Right atrium auricular region (tissue), 2 donors: ENCODE results near the gene ARSK. TPM values are rescaled to one million over a fixed set of nuclear protein-coding genes. Genes with fewer than 3 reads are reported as not detected.

Source experiments
- DNase-seq: peaks from one replicate; pipeline ENCODE4 v3.0.0-alpha.2; 2019; ENCODE audit warnings: low spot score
- H3K27ac ChIP-seq, 2 donors: fragments of 200-600 bp; sonication (generic); 1 replicate in 1 of 2; 2 replicates in 1 of 2; pipeline ENCODE4 v1.5.1; 2016 to 2019
- H3K27me3 ChIP-seq, 2 donors: fragments of 200-600 bp; sonication (generic); one replicate each; pipeline versions ENCODE4 v1.5.1 to v1.6.0; 2017 to 2019
- H3K36me3 ChIP-seq: fragments of 200-600 bp; sonication (generic); one replicate; pipeline ENCODE4 v1.5.1; 2016
- H3K4me1 ChIP-seq, 2 donors: fragments of 200-600 bp; sonication (generic); one replicate each; pipeline versions ENCODE4 v1.5.1 to v1.6.0; 2017 to 2019
- H3K4me3 ChIP-seq, 2 donors: fragments of 200-600 bp; sonication (generic); 1 replicate in 1 of 2; 2 replicates in 1 of 2; pipeline ENCODE4 v1.5.1; 2017 to 2019; ENCODE audit warnings: mild to moderate bottlenecking in 1 of 2, moderate library complexity in 1 of 2
- H3K9me3 ChIP-seq, 2 donors: fragments of 200-600 bp; sonication (generic); one replicate each; pipeline ENCODE4 v1.5.1; 2019
- total RNA-seq, 2 donors: library from RNA; depleted of rRNA; stranded (reverse); fragments of >200 nt; gene quantifications; one replicate each; pipeline ENCODE4 v1.1.0, GENCODE V29; 2016
- TF ChIP-seq, protein P1 (sequence below), 2 donors: fragments of 200-600 bp; sonication (generic); IDR thresholded peaks; one replicate each; pipeline ENCODE4 v1.5.1; 2019; ENCODE audit warnings: antibody characterized with exemption in 2 of 2

ARSK gene
- total RNA-seq, 2 donors from 2014 or later: 3.7 to 6.0 TPM

DNA sequence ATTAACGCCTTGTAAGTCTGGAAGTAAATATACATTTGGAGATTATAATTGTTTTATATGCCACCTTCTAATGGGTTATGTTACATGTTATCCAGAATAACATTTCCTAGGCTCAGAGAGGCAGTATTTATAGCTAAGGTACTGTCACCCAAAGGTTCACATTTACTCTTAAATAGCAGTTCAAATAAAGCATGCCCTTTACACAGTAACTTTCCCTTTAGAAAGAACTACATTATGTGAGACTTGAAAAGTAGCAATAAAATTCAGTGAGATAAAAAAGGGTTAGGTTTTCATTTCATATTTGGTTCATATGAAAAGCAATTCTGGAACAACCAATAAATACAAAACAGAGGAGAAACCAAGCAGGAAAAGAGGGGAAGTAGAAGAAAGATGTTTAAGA, 35.2 kb upstream of the ARSK start:
- H3K4me1 ChIP-seq: no peaks in the 10 kb centered on the region
- TF ChIP-seq, protein P1, sequence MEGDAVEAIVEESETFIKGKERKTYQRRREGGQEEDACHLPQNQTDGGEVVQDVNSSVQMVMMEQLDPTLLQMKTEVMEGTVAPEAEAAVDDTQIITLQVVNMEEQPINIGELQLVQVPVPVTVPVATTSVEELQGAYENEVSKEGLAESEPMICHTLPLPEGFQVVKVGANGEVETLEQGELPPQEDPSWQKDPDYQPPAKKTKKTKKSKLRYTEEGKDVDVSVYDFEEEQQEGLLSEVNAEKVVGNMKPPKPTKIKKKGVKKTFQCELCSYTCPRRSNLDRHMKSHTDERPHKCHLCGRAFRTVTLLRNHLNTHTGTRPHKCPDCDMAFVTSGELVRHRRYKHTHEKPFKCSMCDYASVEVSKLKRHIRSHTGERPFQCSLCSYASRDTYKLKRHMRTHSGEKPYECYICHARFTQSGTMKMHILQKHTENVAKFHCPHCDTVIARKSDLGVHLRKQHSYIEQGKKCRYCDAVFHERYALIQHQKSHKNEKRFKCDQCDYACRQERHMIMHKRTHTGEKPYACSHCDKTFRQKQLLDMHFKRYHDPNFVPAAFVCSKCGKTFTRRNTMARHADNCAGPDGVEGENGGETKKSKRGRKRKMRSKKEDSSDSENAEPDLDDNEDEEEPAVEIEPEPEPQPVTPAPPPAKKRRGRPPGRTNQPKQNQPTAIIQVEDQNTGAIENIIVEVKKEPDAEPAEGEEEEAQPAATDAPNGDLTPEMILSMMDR (IDR thresholded peaks at IDR 0.05): no peak
- peaks cover 77% of the 10 kb centered on the region for H3K36me3 ChIP-seq

DNA sequence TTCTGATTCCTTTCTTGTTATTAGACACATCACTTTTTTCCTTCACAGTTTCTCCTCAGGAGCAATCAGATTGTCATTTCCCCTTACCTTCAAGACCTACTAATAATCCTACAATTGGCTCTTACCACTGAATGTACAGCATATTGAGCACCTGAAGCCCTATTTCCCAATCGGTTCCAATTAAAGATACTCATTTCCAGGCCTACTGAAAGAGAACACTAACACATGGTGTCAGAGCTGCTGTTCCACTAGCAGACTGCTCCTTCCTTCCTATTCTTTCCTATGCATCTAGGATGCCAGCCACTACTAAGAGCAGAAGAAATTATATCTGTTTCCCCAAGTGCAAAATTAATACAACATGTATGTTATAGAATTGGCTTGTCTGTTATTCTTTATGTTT, 34.7 kb upstream of the ARSK start:
- DNase-seq: no peak
- Histone ChIP-seq H3K4me3 (no peak overlapping the region), H3K36me3 (peaks cover 77% of the 10 kb centered on the region), H3K4me1 (no peaks in the 10 kb centered on the region), H3K27me3 (no peaks in the 10 kb centered on the region), H3K9me3 (no peaks in the 10 kb centered on the region), H3K27ac (no peak overlapping the region)
- TF ChIP-seq, protein P1 (IDR thresholded peaks at IDR 0.05): no peak

More for the DNA sequence above, 35.2 kb upstream of the ARSK start:
- no peak for DNase-seq
- H3K27ac ChIP-seq: no peak overlapping the region
- H3K4me3 ChIP-seq: no peak overlapping the region
- no peaks in the 10 kb centered on the region for H3K9me3 ChIP-seq
- H3K27me3 ChIP-seq: no peaks in the 10 kb centered on the region

DNA sequence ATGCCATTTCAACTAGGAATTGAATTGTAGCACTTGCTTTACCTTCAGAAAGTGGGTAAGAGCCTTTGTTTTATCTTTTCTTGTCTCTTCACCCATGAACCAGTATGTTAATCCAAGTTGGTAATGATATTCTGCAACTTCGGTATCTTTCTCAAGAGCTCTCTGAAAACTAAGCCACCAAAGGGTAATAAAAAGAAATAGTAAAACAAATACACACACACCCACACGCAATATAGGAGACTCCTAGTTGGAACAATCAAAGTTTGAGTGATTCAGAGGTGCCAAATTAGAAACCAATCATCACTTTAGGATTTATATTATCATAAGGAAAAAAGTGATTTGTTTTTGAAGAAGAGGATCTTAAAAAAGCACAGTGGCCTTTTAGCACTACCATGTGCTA, 30.5 kb upstream of the ARSK start:
- Histone ChIP-seq H3K27ac (no peak overlapping the region), H3K36me3 (peaks cover 64% of the 10 kb centered on the region), H3K9me3 (no peaks in the 10 kb centered on the region), H3K27me3 (no peaks in the 10 kb centered on the region), H3K4me3 (no peak overlapping the region), H3K4me1 (no peaks in the 10 kb centered on the region)
- TF ChIP-seq, protein P1 (IDR thresholded peaks at IDR 0.05): no peak
- no peak for DNase-seq

DNA sequence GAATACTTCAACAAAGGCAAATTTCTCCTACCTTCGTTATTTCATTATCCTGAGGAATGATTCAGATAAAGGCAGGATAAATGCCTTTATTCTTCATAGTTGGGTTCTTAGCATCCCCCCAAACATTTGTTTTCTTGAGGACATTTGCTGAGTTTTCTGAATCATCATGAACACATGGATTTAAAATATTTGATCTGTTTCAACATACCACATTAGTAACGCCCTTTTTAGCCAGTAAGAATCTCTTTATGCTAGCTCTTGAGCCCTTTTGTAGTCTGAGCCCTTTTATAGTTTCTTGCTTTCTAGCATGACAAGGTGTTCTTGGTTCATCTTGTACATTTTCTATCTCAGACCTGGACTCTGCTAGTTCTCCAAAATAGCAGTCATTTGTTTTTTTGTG, 28.0 kb upstream of the ARSK start:
- no peak overlapping the region for H3K27ac ChIP-seq
- no peak overlapping the region for H3K4me3 ChIP-seq
- no peaks in the 10 kb centered on the region for H3K9me3 ChIP-seq
- no peak for DNase-seq
- no peaks in the 10 kb centered on the region for H3K27me3 ChIP-seq
- H3K4me1 ChIP-seq: no peaks in the 10 kb centered on the region
- TF ChIP-seq, protein P1 (IDR thresholded peaks at IDR 0.05): no peak
- H3K36me3 ChIP-seq: peaks cover 60% of the 10 kb centered on the region

- H3K27me3 ChIP-seq: no peaks in the 10 kb centered on the region
- no peak for DNase-seq
- no peak overlapping the region for H3K4me3 ChIP-seq
- H3K27ac ChIP-seq: no peak overlapping the region
- H3K4me1 ChIP-seq: no peaks in the 10 kb centered on the region
- H3K9me3 ChIP-seq: no peaks in the 10 kb centered on the region
- TF ChIP-seq, protein P1 (IDR thresholded peaks at IDR 0.05): no peak
- peaks cover 45% of the 10 kb centered on the region for H3K36me3 ChIP-seq
Measured at GRCh38 chr5:95528565-95528964, 26.3 kb upstream of the ARSK start.

- H3K36me3 ChIP-seq: peaks cover 32% of the 10 kb centered on the region
- no peak overlapping the region for H3K4me3 ChIP-seq
- no peaks in the 10 kb centered on the region for H3K9me3 ChIP-seq
- H3K4me1 ChIP-seq: no peaks in the 10 kb centered on the region
- no peak overlapping the region for H3K27ac ChIP-seq
- DNase-seq: no peak
- TF ChIP-seq, protein P1 (IDR thresholded peaks at IDR 0.05): no peak
- H3K27me3 ChIP-seq: no peaks in the 10 kb centered on the region
Measured at GRCh38 chr5:95530416-95530815, 24.5 kb upstream of the ARSK start.
